HCT116 (cell line): ENCODE measurements around the gene SERPINI1. TPM values are rescaled to one million over a fixed set of nuclear protein-coding genes. Genes with fewer than 3 reads are reported as not detected.

Experiments used
- ATAC-seq: fragments of 200-7000 bp; cut with Tn5 transposase; 2 replicates; pipeline ENCODE4 v1.9.1; 2020; ENCODE audit warnings: mild to moderate bottlenecking, moderate library complexity
- BruUV-seq: library from RNA; stranded (reverse); fragments of 400-500 nt; replicated peaks from 2 replicates; lab custom pipeline; 2021; lab: Mats Ljungman, UMichigan
- CTCF ChIA-PET: fragments of 300-600 bp; sonication (Branson Sonifier 250); formaldehyde crosslinking; loops from one replicate; lab custom pipeline; 2021; ENCODE audit warnings: antibody characterized with exemption; lab: Charles Lee
- POLR2A ChIA-PET: fragments of 300-600, 350-600 bp; sonication (Branson Sonifier 250); formaldehyde crosslinking; loops from one replicate; lab custom pipeline; 2021; ENCODE audit warnings: antibody characterized with exemption; lab: Charles Lee
- RAD21 ChIA-PET, 2 experiments: fragments of 300-600 bp; sonication (Branson Sonifier 250); formaldehyde crosslinking; loops; one replicate each; lab custom pipeline; 2023; ENCODE audit warnings: low total read pairs in 2 of 2; ENCODE audit not compliant: uncharacterized antibody in 2 of 2, unreplicated experiment in 2 of 2, low non-redundant PET in 1 of 2; lab: Charles Lee
- DNase-seq: peaks from one replicate; pipeline ENCODE4 v3.0.0-alpha.2; 2010; ENCODE audit warnings: low read depth, low spot score
- H2AFZ ChIP-seq: fragments of 200-600 bp; shearing (Covaris generic), sonication (generic); 2 replicates; pipeline ENCODE4 v1.6.1; 2017; ENCODE audit warnings: low read depth, mixed run types, mixed read lengths, antibody characterized with exemption, low read length; ENCODE audit not compliant: poor library complexity, severe bottlenecking
- H3K27ac ChIP-seq: 2 replicates; pipeline ENCODE4 v1.5.1; 2012; ENCODE audit warnings: low read depth, low read length
- H3K27me3 ChIP-seq: fragments of 200-600 bp; sonication (generic); 2 replicates; pipeline ENCODE4 v1.6.1; 2016; ENCODE audit warnings: mixed run types, low read length, mixed read lengths; ENCODE audit not compliant: insufficient read depth
- H3K36me3 ChIP-seq, 2 experiments: fragments of 200-500 bp in 1 of 2; fragments of 200-600 bp in 1 of 2; sonication (Bioruptor generic) in 1 of 2; sonication (generic) in 1 of 2; 2 replicates each; pipeline versions ENCODE4 v1.5.1 to v1.6.1; 2014 to 2016; ENCODE audit warnings: low read length in 2 of 2, inconsistent platforms in 1 of 2, mixed read lengths in 1 of 2, mixed run types in 1 of 2; ENCODE audit not compliant: insufficient read depth in 2 of 2, control insufficient read depth in 1 of 2
- H3K4me1 ChIP-seq, 2 experiments: fragments of 200-600 bp in 1 of 2; sonication (generic) in 1 of 2; 2 replicates each; pipeline versions ENCODE4 v1.5.1 to v1.6.1; 2012 to 2017; ENCODE audit warnings: low read length in 2 of 2, inconsistent platforms in 1 of 2, mild to moderate bottlenecking in 1 of 2, mixed read lengths in 1 of 2, mixed run types in 1 of 2, moderate library complexity in 1 of 2; ENCODE audit not compliant: insufficient read depth in 2 of 2, control insufficient read depth in 1 of 2
- H3K4me2 ChIP-seq: fragments of 200-600 bp; sonication (generic); 2 replicates; pipeline ENCODE4 v1.6.1; 2017; ENCODE audit warnings: mixed run types, low read length, mixed read lengths
- H3K4me3 ChIP-seq, 2 experiments: fragments of 200-600 bp in 1 of 2; sonication (generic) in 1 of 2; replicated peaks in 1 of 2; 2 replicates each; pipeline ENCODE4 v1.5.1; 2011 to 2016; ENCODE audit warnings: low read length in 2 of 2, control low read depth in 1 of 2, low read depth in 1 of 2, mild to moderate bottlenecking in 1 of 2, mixed read lengths in 1 of 2, mixed run types in 1 of 2
- H3K79me2 ChIP-seq: fragments of 200-600 bp; sonication (generic); 2 replicates; pipeline ENCODE4 v1.6.1; 2017; ENCODE audit warnings: mild to moderate bottlenecking, mixed run types, low read length, moderate library complexity, mixed read lengths; ENCODE audit not compliant: insufficient read depth
- H3K9ac ChIP-seq: fragments of 200-600 bp; sonication (generic); 2 replicates; pipeline ENCODE4 v1.6.1; 2016; ENCODE audit warnings: low read length, mixed read lengths
- H3K9me2 ChIP-seq: fragments of 200-600 bp; sonication (generic), shearing (Covaris generic); 2 replicates; pipeline ENCODE4 v1.6.1; 2017; ENCODE audit warnings: mixed run types, mild to moderate bottlenecking, moderate library complexity; ENCODE audit not compliant: insufficient read depth
- H3K9me3 ChIP-seq, 2 experiments: fragments of 200-500 bp in 1 of 2; fragments of 200-600 bp in 1 of 2; sonication (Bioruptor generic) in 1 of 2; sonication (generic) in 1 of 2; 2 replicates each; pipeline ENCODE4 v1.6.1; 2014 to 2017; ENCODE audit warnings: low read length in 2 of 2, mixed read lengths in 2 of 2, inconsistent platforms in 1 of 2, low read depth in 1 of 2, mild to moderate bottlenecking in 1 of 2, mixed run types in 1 of 2, moderate library complexity in 1 of 2; ENCODE audit not compliant: control insufficient read depth in 1 of 2, insufficient read depth in 1 of 2
- H4K20me1 ChIP-seq: fragments of 200-600 bp; sonication (generic), shearing (Covaris generic); 2 replicates; pipeline ENCODE4 v1.6.1; 2017; ENCODE audit warnings: mixed run types, mild to moderate bottlenecking, moderate library complexity; ENCODE audit not compliant: insufficient read depth
- ATF3 ChIP-seq: IDR thresholded peaks from 2 replicates; pipeline ENCODE4 v1.6.1; 2012
- CBX3 ChIP-seq: IDR thresholded peaks from 2 replicates; pipeline ENCODE4 v1.6.1; 2012; ENCODE audit warnings: low read depth
- CEBPB ChIP-seq: IDR thresholded peaks from 2 replicates; pipeline ENCODE4 v1.6.1; 2012; ENCODE audit warnings: low read depth
- ELF1 ChIP-seq: IDR thresholded peaks from 2 replicates; pipeline ENCODE4 v1.6.1; 2012; ENCODE audit warnings: low read depth, borderline replicate concordance
- EZH2 ChIP-seq: fragments of 200-600 bp; sonication (generic); IDR thresholded peaks from 2 replicates; pipeline ENCODE4 v1.6.1; 2017; ENCODE audit warnings: antibody characterized with exemption, mixed run types
- EZH2phosphoT487 ChIP-seq: fragments of 200-600 bp; IDR thresholded peaks from 2 replicates; pipeline ENCODE4 v1.6.1; 2018; ENCODE audit warnings: antibody characterized with exemption, borderline replicate concordance
- FOSL1 ChIP-seq: IDR thresholded peaks from 2 replicates; pipeline ENCODE4 v1.6.1; 2012; ENCODE audit warnings: low read depth
- JUND ChIP-seq: IDR thresholded peaks from 2 replicates; pipeline ENCODE4 v1.6.1; 2012
- POLR2AphosphoS5 ChIP-seq: IDR thresholded peaks from 2 replicates; pipeline ENCODE4 v1.6.1; 2011; ENCODE audit warnings: mild to moderate bottlenecking, low read depth, low read length, moderate library complexity
- RAD21 ChIP-seq: IDR thresholded peaks from 2 replicates; pipeline ENCODE4 v1.6.1; 2012; ENCODE audit warnings: low read depth, mild to moderate bottlenecking
- REST ChIP-seq: IDR thresholded peaks from 2 replicates; pipeline ENCODE4 v1.6.1; 2012; ENCODE audit warnings: low read depth
- SIN3A ChIP-seq: IDR thresholded peaks from 2 replicates; pipeline ENCODE4 v1.6.1; 2012; ENCODE audit warnings: low read depth
- SRF ChIP-seq: IDR thresholded peaks from 2 replicates; pipeline ENCODE4 v1.6.1; 2012; ENCODE audit warnings: low read depth
- ZFX ChIP-seq: fragments of 450-650 bp; IDR thresholded peaks from 2 replicates; pipeline ENCODE4 v1.6.1; 2017
- ZNF274 ChIP-seq: fragments of 200-500 bp; sonication (Bioruptor generic); IDR thresholded peaks from 2 replicates; pipeline ENCODE4 v1.6.1; 2014; ENCODE audit warnings: mild to moderate bottlenecking, low read depth, low read length, inconsistent platforms
- intact Hi-C: fragments of 100-400 bp; cut with micrococcal nuclease; formaldehyde crosslinking; loops from 2 replicates; pipeline ENCODE4 v1.10.0; 2022
- total RNA-seq: library from RNA; stranded (reverse); gene quantifications from one replicate; pipeline ENCODE4 v1.2.1, GENCODE V29; 2021; ENCODE audit not compliant: unreplicated experiment
- TF ChIP-seq, protein P1 (sequence below): IDR thresholded peaks from 2 replicates; pipeline ENCODE4 v1.6.1; 2012
- TF ChIP-seq, protein P2 (sequence below): IDR thresholded peaks from 2 replicates; pipeline ENCODE4 v1.6.1; 2011; ENCODE audit warnings: mild to moderate bottlenecking, low read length, moderate library complexity; ENCODE audit not compliant: insufficient replicate concordance; ENCODE audit errors: extremely low read depth

SERPINI1 gene
- total RNA-seq, 1 experiment from 2014 or later, result 6.5 TPM

GRCh38 chr3:167814441-167814951, 79.0 kb downstream of the SERPINI1 start:
- H3K9me2 ChIP-seq, result no peaks in the 10 kb centered on the region
- H3K36me3 ChIP-seq, result no peaks in the 10 kb centered on the region
- ChIA-PET POLR2A (no interaction called here), RAD21 (no interaction called here), CTCF (no interaction called here)
- no peak for ATAC-seq
- no TSS peak for BruUV-seq
- no peaks in the 10 kb centered on the region for H3K4me1 ChIP-seq
- no peak overlapping the region for H3K4me2 ChIP-seq
- DNase-seq, result no peak
- H2AFZ ChIP-seq, result no peak overlapping the region
- H3K27me3 ChIP-seq, result no peaks in the 10 kb centered on the region
- TF ChIP-seq ATF3, result no peak
- TF ChIP-seq, all 23 proteins: peak for 0
- intact Hi-C loops, result no loop called here
- Histone ChIP-seq H3K4me3 (no peak overlapping the region), H3K27ac (no peak overlapping the region), H4K20me1 (no peaks in the 10 kb centered on the region), H3K9me3 (no peaks in the 10 kb centered on the region), H3K79me2 (no peaks in the 10 kb centered on the region), H3K9ac (no peak overlapping the region)

GRCh38 chr3:167816953-167817352, 81.4 kb downstream of the SERPINI1 start:
- CTCF ChIA-PET, result no interaction called here
- Histone ChIP-seq H3K4me2 (no peak overlapping the region), H3K4me1 (no peaks in the 10 kb centered on the region)
- TF ChIP-seq, protein P1, sequence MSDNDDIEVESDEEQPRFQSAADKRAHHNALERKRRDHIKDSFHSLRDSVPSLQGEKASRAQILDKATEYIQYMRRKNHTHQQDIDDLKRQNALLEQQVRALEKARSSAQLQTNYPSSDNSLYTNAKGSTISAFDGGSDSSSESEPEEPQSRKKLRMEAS, result no peak
- TF ChIP-seq EZH2 (no peak), ELF1 (no peak), ZNF274 (no peak), SIN3A (no peak), RAD21 (no peak), SRF (no peak), ZFX (no peak), REST (no peak), FOSL1 (no peak), POLR2AphosphoS5 (no peak), CEBPB (no peak), CBX3 (no peak), JUND (no peak), EZH2phosphoT487 (no peak)
- TF ChIP-seq, protein P2, sequence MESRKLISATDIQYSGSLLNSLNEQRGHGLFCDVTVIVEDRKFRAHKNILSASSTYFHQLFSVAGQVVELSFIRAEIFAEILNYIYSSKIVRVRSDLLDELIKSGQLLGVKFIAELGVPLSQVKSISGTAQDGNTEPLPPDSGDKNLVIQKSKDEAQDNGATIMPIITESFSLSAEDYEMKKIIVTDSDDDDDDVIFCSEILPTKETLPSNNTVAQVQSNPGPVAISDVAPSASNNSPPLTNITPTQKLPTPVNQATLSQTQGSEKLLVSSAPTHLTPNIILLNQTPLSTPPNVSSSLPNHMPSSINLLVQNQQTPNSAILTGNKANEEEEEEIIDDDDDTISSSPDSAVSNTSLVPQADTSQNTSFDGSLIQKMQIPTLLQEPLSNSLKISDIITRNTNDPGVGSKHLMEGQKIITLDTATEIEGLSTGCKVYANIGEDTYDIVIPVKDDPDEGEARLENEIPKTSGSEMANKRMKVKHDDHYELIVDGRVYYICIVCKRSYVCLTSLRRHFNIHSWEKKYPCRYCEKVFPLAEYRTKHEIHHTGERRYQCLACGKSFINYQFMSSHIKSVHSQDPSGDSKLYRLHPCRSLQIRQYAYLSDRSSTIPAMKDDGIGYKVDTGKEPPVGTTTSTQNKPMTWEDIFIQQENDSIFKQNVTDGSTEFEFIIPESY, result no peak

More at GRCh38 chr3:167816953-167817352, 81.4 kb downstream of the SERPINI1 start:
- RAD21 ChIA-PET, result no interaction called here
- Histone ChIP-seq H3K36me3 (no peaks in the 10 kb centered on the region), H3K79me2 (no peaks in the 10 kb centered on the region), H3K9me2 (no peaks in the 10 kb centered on the region), H3K4me3 (no peak overlapping the region), H4K20me1 (no peaks in the 10 kb centered on the region), H3K27me3 (no peaks in the 10 kb centered on the region), H2AFZ (no peak overlapping the region), H3K9me3 (no peaks in the 10 kb centered on the region), H3K9ac (no peak overlapping the region), H3K27ac (no peak overlapping the region)
- POLR2A ChIA-PET, result no interaction called here
- no peak for DNase-seq
- no TSS peak for BruUV-seq
- intact Hi-C loops, result no loop called here
- no peak for ATAC-seq
